Measurements from ENCODE around the gene TDRD10. TPM values are rescaled to one million over a fixed set of nuclear protein-coding genes. Genes with fewer than 3 reads are reported as not detected.

The TDRD10 gene
- total and polyA plus RNA-seq, 2 of the 4 experiments (the other 2 are of a cell fraction), result not detected

- Histone ChIP-seq H2AFZ (replicated peaks; ENCODE audit: low read length, poor library complexity) (no peak overlapping the region), H3K9me1 (ENCODE audit: insufficient read depth, low read length) (peaks cover 6% of the 10 kb centered on the region; the same call in 1 of the 2 replicates), H3K27me3 (ENCODE audit: control insufficient read depth, insufficient read depth, low read length) (no peaks in the 10 kb centered on the region; the same call in 1 of the 2 replicates), H3K56ac (ENCODE audit: extremely low read depth, insufficient read depth, low read length) (no peak overlapping the region), H3K79me1 (ENCODE audit: low read depth in 1 of 2, low read length in 2 of 2) (no peaks in the 10 kb centered on the region), H2BK5ac (ENCODE audit: low read depth, low read length, poor library complexity, severe bottlenecking) (no peak overlapping the region), H4K20me1 (ENCODE audit: insufficient read depth, low read length) (no peaks in the 10 kb centered on the region), H3K36me3 (ENCODE audit: control insufficient read depth, insufficient read depth, low read length) (peaks cover 12% of the 10 kb centered on the region; the same call in 1 of the 2 replicates), H3K4me2 (ENCODE audit: low read depth, low read length) (no peak overlapping the region), H4K91ac (ENCODE audit: insufficient read depth, low read depth, low read length) (no peak overlapping the region), H3K4ac (ENCODE audit: low read depth, low read length) (no peak overlapping the region), H2AK5ac (ENCODE audit: low read depth, low read length) (no peak overlapping the region), H3K9me3 (ENCODE audit: control insufficient read depth, insufficient read depth, low read length) (no peaks in the 10 kb centered on the region), H3K14ac (replicated peaks; ENCODE audit: low read depth, low read length) (no peak overlapping the region), H3K27ac (ENCODE audit: insufficient read depth, low read length) (no peak overlapping the region), H4K5ac (ENCODE audit: low read depth, low read length) (no peak overlapping the region), H3K9ac (ENCODE audit: low read depth, low read length) (no peak overlapping the region), H3K4me1 (ENCODE audit: control insufficient read depth, insufficient read depth, low read length) (no peaks in the 10 kb centered on the region; the same call in 1 of the 2 replicates), H4K8ac (ENCODE audit: low read depth in 2 of 2, low read length in 2 of 2) (no peak overlapping the region), H2BK20ac (ENCODE audit: low read depth, low read length) (no peak overlapping the region), H2BK15ac (ENCODE audit: low read depth, low read length) (no peak overlapping the region), H3K18ac (ENCODE audit: low read depth, low read length) (no peak overlapping the region), H3K23ac (ENCODE audit: low read depth, low read length) (no peak overlapping the region), H3K4me3 (ENCODE audit: insufficient read depth, low read depth, low read length) (no peak overlapping the region), H2BK120ac (ENCODE audit: low read depth, low read length) (no peak overlapping the region), H2AK9ac (replicated peaks; ENCODE audit: low read depth, low read length, poor library complexity) (no peak overlapping the region)
- TF ChIP-seq CHD1 (IDR thresholded peaks at IDR 0.05; ENCODE audit: low read depth, low read length) (no peak), RAD21 (IDR thresholded peaks at IDR 0.05; ENCODE audit: low read length) (no peak), BHLHE40 (IDR thresholded peaks at IDR 0.05; ENCODE audit: low read depth, low read length) (no peak), FOS (IDR thresholded peaks at IDR 0.05; ENCODE audit: low read depth, low read length) (no peak), NFE2L2 (IDR thresholded peaks at IDR 0.05; ENCODE audit: low read depth, low read length) (no peak), ELK1 (IDR thresholded peaks at IDR 0.05; ENCODE audit: borderline replicate concordance, low read depth, low read length) (no peak), RCOR1 (IDR thresholded peaks at IDR 0.05; ENCODE audit: insufficient replicate concordance, low read length) (no peak), MAZ (IDR thresholded peaks at IDR 0.05; ENCODE audit: borderline replicate concordance, low read depth, low read length) (no peak), CEBPB (IDR thresholded peaks at IDR 0.05; ENCODE audit: low read depth, low read length) (no peak), RFX5 (IDR thresholded peaks at IDR 0.05; ENCODE audit: low read depth, low read length) (no peak), USF2 (IDR thresholded peaks at IDR 0.05; ENCODE audit: low read depth, low read length) (no peak), MXI1 (IDR thresholded peaks at IDR 0.05; ENCODE audit: borderline replicate concordance, low read depth, low read length) (no peak), MAFK (IDR thresholded peaks at IDR 0.05; ENCODE audit: low read depth, low read length) (no peak), POLR2A (IDR thresholded peaks at IDR 0.05; ENCODE audit: low read depth, low read length) (no peak)
- TF ChIP-seq, protein P1, sequence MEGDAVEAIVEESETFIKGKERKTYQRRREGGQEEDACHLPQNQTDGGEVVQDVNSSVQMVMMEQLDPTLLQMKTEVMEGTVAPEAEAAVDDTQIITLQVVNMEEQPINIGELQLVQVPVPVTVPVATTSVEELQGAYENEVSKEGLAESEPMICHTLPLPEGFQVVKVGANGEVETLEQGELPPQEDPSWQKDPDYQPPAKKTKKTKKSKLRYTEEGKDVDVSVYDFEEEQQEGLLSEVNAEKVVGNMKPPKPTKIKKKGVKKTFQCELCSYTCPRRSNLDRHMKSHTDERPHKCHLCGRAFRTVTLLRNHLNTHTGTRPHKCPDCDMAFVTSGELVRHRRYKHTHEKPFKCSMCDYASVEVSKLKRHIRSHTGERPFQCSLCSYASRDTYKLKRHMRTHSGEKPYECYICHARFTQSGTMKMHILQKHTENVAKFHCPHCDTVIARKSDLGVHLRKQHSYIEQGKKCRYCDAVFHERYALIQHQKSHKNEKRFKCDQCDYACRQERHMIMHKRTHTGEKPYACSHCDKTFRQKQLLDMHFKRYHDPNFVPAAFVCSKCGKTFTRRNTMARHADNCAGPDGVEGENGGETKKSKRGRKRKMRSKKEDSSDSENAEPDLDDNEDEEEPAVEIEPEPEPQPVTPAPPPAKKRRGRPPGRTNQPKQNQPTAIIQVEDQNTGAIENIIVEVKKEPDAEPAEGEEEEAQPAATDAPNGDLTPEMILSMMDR (conservative IDR thresholded peaks at IDR 0.05; ENCODE audit: low read depth, low read length), result no peak
- dilution Hi-C loops (cut with HindIII; ENCODE audit: low sequenced_read_pairs, unreplicated experiment) (no loop called here), intact Hi-C loops (cut with micrococcal nuclease) (loop anchor here (10.0 kb wide), 1 partner anchor 615 kb away; no protein-coding TSS in a partner anchor), in situ Hi-C loops (cut with MboI; ENCODE audit: low sequenced_read_pairs) (no loop called here)
- no TSS peak for BruUV-seq (replicated peaks)
- ChIA-PET POLR2A (ENCODE audit: unreplicated experiment) (no interaction called here), CTCF (interaction anchor here (0.6 to 2.4 kb wide), 2 partner anchors 9 to 134 kb away, joined by 3 to 7 read pairs; no protein-coding TSS in a partner anchor)
- no peak for DNase-seq
- ATAC-seq (ENCODE audit: low read depth), result no peak
- 96% methylated on average over 5 of the region's 10 CpGs; no CpG with 5 or more reads in 1 of the 2 experiments for WGBS, 2 experiments (ENCODE audit: extremely low coverage in 2 of 2, insufficient read length in 1 of 2)
These were observed 32.0 kb upstream of the TDRD10 start for GRCh38 chr1:154469844-154470560.

Data from IMR-90 (cell line).